H7 (cell line): Measurements from ENCODE around the gene PRKN. TPM values are rescaled to one million over a fixed set of nuclear protein-coding genes. Genes with fewer than 3 reads are reported as not detected.

Experiments
- DNase-seq: peaks from one replicate; pipeline ENCODE4 v3.0.0; 2012
- H3K27me3 ChIP-seq: 2 replicates; pipeline ENCODE4 v1.6.0; 2011; ENCODE audit warnings: mild to moderate bottlenecking, low read length; ENCODE audit not compliant: control insufficient read depth, insufficient read depth
- H3K36me3 ChIP-seq: replicated peaks from 2 replicates; pipeline ENCODE4 v1.5.1; 2011; ENCODE audit warnings: low read length; ENCODE audit not compliant: control insufficient read depth, insufficient read depth
- H3K4me3 ChIP-seq: 2 replicates; pipeline ENCODE4 v1.5.1; 2011; ENCODE audit warnings: low read depth, mild to moderate bottlenecking, control low read depth, low read length, moderate library complexity; ENCODE audit not compliant: insufficient read depth
- total RNA-seq: library from RNA; depleted of rRNA; stranded (reverse); fragments of >200 nt; shearing (Covaris generic); gene quantifications from 2 replicates; pipeline ENCODE4 v1.2.3, GENCODE V29; 2014

Gene PRKN
- total RNA-seq, 1 experiment from 2014 or later, result 0.90 TPM

GRCh38 chr6:162481938-162482337 lies 245.6 kb downstream of the PRKN start:
- no peaks in the 10 kb centered on the region for H3K27me3 ChIP-seq
- DNase-seq, result no peak
- no peak overlapping the region for H3K4me3 ChIP-seq
- H3K36me3 ChIP-seq, result no peaks in the 10 kb centered on the region

GRCh38 chr6:162481320-162481719 lies 246.2 kb downstream of the PRKN start:
- Histone ChIP-seq H3K27me3 (no peaks in the 10 kb centered on the region), H3K4me3 (no peak overlapping the region), H3K36me3 (no peaks in the 10 kb centered on the region)
- no peak for DNase-seq

DNA sequence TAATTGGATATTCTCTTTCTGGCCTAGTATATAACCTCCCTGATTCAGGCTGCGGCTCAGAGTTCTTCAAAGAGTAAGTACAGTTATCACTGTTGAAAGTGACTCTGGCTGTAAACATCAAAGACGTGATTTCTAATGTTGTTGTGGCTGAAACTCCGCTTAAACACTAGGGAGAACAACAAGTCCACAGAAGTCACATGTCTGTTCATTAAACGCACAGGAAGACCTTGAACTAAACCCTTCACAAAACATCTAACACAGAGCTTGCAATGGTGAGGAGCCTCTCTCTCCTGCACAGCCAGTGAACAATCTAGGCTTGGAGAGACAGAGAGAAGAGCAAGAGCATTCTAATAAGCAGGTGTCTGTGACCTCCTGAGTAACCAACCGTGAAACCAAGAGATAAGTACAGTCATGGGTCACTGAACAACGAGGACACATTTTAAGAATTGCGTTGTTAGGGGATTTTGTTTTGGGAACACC lies 249.3 kb downstream of the PRKN start:
- no peak for DNase-seq
- Histone ChIP-seq H3K4me3 (no peak overlapping the region), H3K27me3 (no peaks in the 10 kb centered on the region), H3K36me3 (no peaks in the 10 kb centered on the region)

- DNase-seq, result no peak
- no peak overlapping the region for H3K4me3 ChIP-seq
- no peaks in the 10 kb centered on the region for H3K27me3 ChIP-seq
- H3K36me3 ChIP-seq, result no peaks in the 10 kb centered on the region
Observed at GRCh38 chr6:162474722-162475121, 252.8 kb downstream of the PRKN start.

GRCh38 chr6:162471842-162472241 lies 255.7 kb downstream of the PRKN start:
- no peaks in the 10 kb centered on the region for H3K36me3 ChIP-seq
- no peak for DNase-seq
- no peak overlapping the region for H3K4me3 ChIP-seq

DNA sequence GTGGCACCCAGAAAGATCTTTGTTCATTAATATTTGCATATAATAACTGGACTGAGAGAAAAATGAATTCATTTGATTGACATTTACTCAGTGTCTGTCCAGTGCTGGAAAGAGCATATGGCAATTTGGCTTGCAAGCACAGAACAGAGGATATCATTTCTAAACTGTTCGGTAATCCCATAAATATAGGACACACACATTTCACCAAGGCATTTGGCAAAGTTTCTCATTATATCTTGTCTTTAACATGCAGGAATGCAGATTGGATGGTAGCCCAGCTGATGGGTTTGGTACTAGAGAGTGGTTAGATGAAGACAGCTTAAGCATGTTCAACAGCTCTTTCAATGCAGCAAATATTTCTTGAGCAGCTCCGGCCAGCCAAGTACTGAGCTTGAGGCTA lies 259.2 kb downstream of the PRKN start:
- no peaks in the 10 kb centered on the region for H3K36me3 ChIP-seq
- H3K27me3 ChIP-seq, result no peaks in the 10 kb centered on the region
- no peak for DNase-seq
- no peak overlapping the region for H3K4me3 ChIP-seq

More at GRCh38 chr6:162471842-162472241, 255.7 kb downstream of the PRKN start:
- H3K27me3 ChIP-seq, result no peaks in the 10 kb centered on the region

- no peak overlapping the region for H3K4me3 ChIP-seq
- H3K36me3 ChIP-seq, result no peaks in the 10 kb centered on the region
- no peak for DNase-seq
- no peaks in the 10 kb centered on the region for H3K27me3 ChIP-seq
Observed at GRCh38 chr6:162467679-162468078, 259.9 kb downstream of the PRKN start.

DNA sequence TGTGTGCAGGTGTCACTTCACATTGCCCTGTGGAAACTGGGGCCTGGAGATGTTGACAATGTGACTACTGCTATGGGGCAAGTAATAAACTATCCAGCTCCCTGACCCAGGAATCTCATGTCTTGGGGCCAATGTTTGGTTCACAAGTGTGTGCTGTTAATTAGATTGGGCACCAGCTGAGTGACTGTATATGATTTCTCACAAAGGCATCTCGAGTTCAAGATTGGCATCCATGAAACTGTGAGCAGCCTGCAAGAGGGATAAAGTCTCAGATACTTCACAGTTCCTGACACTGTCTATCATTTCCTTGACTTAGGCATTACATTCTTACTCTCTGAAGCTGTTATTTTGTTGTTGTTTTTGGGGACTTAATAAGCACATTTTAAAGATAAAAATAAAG lies 264.0 kb downstream of the PRKN start:
- Histone ChIP-seq H3K27me3 (no peaks in the 10 kb centered on the region), H3K36me3 (no peaks in the 10 kb centered on the region), H3K4me3 (no peak overlapping the region)
- no peak for DNase-seq

DNA sequence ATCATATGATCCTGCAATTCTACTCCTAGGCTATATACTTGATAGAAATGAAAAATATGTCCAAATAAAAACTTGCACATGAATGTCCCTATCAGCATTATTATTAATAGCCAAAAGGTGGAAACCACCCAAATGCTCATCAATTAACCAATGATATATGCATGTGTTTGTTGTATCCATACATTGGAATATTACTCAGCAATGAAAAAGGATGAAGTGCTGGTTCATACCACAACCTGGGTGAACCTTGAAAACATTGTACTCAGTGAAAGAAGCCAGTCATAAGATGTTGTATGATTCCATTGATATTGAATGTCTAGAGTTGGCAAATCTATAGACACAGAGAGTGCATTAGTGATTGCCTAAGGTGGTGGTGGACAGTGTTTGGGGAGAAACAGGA lies 267.6 kb downstream of the PRKN start:
- Histone ChIP-seq H3K27me3 (no peaks in the 10 kb centered on the region), H3K4me3 (no peak overlapping the region), H3K36me3 (no peaks in the 10 kb centered on the region)
- DNase-seq, result no peak

DNA sequence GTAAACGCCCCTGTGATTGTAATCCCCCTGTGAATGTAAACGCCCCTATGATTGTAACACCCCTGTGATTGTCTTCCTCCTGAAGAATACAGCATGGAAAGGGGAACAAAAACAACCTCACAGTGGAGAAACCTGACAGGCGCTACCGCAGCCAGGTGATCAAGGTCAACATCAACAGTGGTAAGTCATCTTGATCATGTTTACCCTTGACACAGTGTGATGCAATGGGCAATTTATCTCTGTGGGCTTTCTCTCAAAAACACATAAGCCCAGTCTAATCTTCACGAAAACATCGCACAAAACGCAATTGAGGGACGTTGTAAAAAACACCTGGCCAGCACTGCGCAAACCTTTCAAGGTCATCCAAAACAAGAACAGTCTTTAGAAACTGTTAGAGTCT lies 277.2 kb downstream of the PRKN start:
- H3K36me3 ChIP-seq, result no peaks in the 10 kb centered on the region
- no peaks in the 10 kb centered on the region; the same call in 1 of the 2 replicates for H3K27me3 ChIP-seq
- DNase-seq, result no peak
- no peak overlapping the region for H3K4me3 ChIP-seq

GRCh38 chr6:162448294-162448693 lies 279.3 kb downstream of the PRKN start:
- H3K36me3 ChIP-seq, result no peaks in the 10 kb centered on the region
- H3K27me3 ChIP-seq, result no peaks in the 10 kb centered on the region; the same call in 1 of the 2 replicates
- no peak overlapping the region for H3K4me3 ChIP-seq
- DNase-seq, result no peak

GRCh38 chr6:162443101-162443500 lies 284.5 kb downstream of the PRKN start:
- H3K4me3 ChIP-seq, result no peak overlapping the region
- no peaks in the 10 kb centered on the region; the same call in 1 of the 2 replicates for H3K27me3 ChIP-seq
- no peak for DNase-seq
- H3K36me3 ChIP-seq, result no peaks in the 10 kb centered on the region

GRCh38 chr6:162442687-162443086 lies 284.9 kb downstream of the PRKN start:
- Histone ChIP-seq H3K27me3 (no peaks in the 10 kb centered on the region; the same call in 1 of the 2 replicates), H3K36me3 (no peaks in the 10 kb centered on the region), H3K4me3 (no peak overlapping the region)
- peak; percentile 46 for DNase-seq

GRCh38 chr6:162441991-162442390 lies 285.6 kb downstream of the PRKN start:
- no peak for DNase-seq
- Histone ChIP-seq H3K27me3 (no peaks in the 10 kb centered on the region), H3K36me3 (no peaks in the 10 kb centered on the region), H3K4me3 (no peak overlapping the region)

- no peak for DNase-seq
- Histone ChIP-seq H3K36me3 (no peaks in the 10 kb centered on the region), H3K27me3 (no peaks in the 10 kb centered on the region), H3K4me3 (no peak overlapping the region)
Observed at GRCh38 chr6:162438980-162439379, 288.6 kb downstream of the PRKN start.

DNA sequence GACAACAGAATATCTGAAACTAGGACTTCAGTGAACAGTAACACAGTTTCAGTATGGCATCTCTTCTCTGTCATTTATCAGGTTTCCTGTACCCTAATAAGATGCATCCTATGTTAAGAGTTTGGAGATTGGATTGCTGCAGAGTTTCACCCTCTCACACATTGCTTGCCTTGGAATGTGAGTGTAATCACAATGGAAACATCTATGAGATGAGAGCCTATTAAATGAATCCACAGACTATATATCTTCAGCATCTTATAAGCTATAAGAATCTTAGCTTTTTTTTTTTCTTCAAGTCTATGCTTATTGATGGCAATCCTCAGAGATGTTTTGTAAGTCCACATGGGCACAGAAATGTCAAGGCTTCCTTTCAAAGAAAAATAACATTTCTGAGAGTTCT lies 292.5 kb downstream of the PRKN start:
- no peak overlapping the region for H3K4me3 ChIP-seq

More for the DNA sequence above, 292.5 kb downstream of the PRKN start:
- Histone ChIP-seq H3K36me3 (no peaks in the 10 kb centered on the region), H3K27me3 (no peaks in the 10 kb centered on the region)
- no peak for DNase-seq
